GM19099 (cell line): Measurements from ENCODE around the gene MAN2A1.

Experiments
- POLR2A ChIP-seq: IDR thresholded peaks from 3 replicates; pipeline ENCODE4 v1.6.1; 2011; ENCODE audit warnings: low read depth; ENCODE audit not compliant: insufficient read length; ENCODE audit errors: extremely low read depth

MAN2A1 gene

GRCh38 chr5:109914906-109915305 is 225.2 kb downstream of the MAN2A1 start:
- TF ChIP-seq POLR2A: no peak

GRCh38 chr5:109916481-109917153 is 226.9 kb downstream of the MAN2A1 start:
- no peak for TF ChIP-seq POLR2A
